ENCODE measurements around the gene JUNB. TPM values are rescaled to one million over a fixed set of nuclear protein-coding genes. Genes with fewer than 3 reads are reported as not detected.
A peak's percentile ranks its signal among the peaks of the same experiment; 100 is the strongest.
"Not testable (repeated sequence)": the region's sequence is repeated elsewhere in the genome, so short reads cannot be mapped to it uniquely, and the experiment has no call there.

JUNB gene
- total RNA-seq, 1 donor from 2014 or later: 31.3 TPM

- Mint-ChIP-seq H3K4me3 (peak overlapping the region; percentile 93), H3K36me3 (no peaks in the 10 kb centered on the region), H3K27ac (peak overlapping the region; percentile 78), H3K9me3 (no peaks in the 10 kb centered on the region), H3K4me1 (ENCODE audit: unreplicated experiment) (peaks cover 22% of the 10 kb centered on the region), H3K27me3 (peaks cover 3% of the 10 kb centered on the region)
- no peak for DNase-seq (ENCODE audit: extremely low spot score, unreplicated experiment)
- TF ChIP-seq, protein P1, sequence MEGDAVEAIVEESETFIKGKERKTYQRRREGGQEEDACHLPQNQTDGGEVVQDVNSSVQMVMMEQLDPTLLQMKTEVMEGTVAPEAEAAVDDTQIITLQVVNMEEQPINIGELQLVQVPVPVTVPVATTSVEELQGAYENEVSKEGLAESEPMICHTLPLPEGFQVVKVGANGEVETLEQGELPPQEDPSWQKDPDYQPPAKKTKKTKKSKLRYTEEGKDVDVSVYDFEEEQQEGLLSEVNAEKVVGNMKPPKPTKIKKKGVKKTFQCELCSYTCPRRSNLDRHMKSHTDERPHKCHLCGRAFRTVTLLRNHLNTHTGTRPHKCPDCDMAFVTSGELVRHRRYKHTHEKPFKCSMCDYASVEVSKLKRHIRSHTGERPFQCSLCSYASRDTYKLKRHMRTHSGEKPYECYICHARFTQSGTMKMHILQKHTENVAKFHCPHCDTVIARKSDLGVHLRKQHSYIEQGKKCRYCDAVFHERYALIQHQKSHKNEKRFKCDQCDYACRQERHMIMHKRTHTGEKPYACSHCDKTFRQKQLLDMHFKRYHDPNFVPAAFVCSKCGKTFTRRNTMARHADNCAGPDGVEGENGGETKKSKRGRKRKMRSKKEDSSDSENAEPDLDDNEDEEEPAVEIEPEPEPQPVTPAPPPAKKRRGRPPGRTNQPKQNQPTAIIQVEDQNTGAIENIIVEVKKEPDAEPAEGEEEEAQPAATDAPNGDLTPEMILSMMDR (conservative IDR thresholded peaks at IDR 0.05): no peak
Observed at GRCh38 chr19:12802267-12803106, 11.2 kb downstream of the JUNB start.

- H3K9me3 Mint-ChIP-seq: no peaks in the 10 kb centered on the region
- peaks cover 5% of the 10 kb centered on the region for H3K36me3 Mint-ChIP-seq
- no peak overlapping the region for H3K27ac Mint-ChIP-seq
- H3K4me3 Mint-ChIP-seq: no peak overlapping the region
- peaks cover 3% of the 10 kb centered on the region for H3K27me3 Mint-ChIP-seq
- DNase-seq (ENCODE audit: extremely low spot score, unreplicated experiment): no peak
- H3K4me1 Mint-ChIP-seq (ENCODE audit: unreplicated experiment): peaks cover 22% of the 10 kb centered on the region
- TF ChIP-seq, protein P1 (conservative IDR thresholded peaks at IDR 0.05): no peak
Observed at GRCh38 chr19:12804051-12804450, 12.8 kb downstream of the JUNB start.

DNA sequence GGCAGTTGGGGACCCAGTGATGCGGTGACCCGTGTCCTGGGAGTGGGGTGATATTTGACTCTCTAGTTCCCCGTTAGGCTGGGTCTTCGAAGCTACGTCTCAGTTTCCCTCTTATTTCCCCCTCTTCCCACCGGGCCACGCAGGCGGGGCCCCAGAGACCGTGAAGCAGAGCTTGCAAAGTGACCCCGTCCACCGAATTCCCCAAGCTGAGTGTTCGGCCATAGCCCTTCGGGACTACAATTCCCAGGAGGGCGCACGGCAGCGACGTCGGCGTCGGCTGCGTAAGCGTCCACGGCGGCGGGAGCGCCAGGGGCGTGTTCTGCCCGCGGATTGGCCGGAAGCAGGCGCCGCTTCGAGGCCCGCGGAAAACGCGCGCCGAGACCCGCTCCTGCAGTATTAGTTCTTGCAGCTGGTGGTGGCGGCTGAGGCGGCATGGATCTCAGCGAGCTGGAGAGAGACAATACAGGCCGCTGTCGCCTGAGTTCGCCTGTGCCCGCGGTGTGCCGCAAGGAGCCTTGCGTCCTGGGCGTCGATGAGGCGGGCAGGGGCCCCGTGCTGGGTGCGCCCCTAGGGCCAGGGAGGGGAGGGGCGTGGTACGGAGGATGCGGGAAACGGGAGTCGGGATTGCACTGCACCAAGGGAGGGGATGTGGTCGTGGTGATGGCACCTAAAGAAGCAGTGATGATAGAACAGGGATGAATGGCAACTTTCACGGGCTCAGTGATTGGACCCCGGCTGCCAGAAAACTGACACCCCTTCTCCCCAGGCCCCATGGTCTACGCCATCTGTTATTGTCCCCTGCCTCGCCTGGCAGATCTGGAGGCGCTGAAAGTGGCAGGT, 15.2 kb downstream of the JUNB start, which contains the start of gene RNASEH2A:
Gene RNASEH2A (plus strand): TSS at position 343 of the 840 bp plus-strand sequence. CDS start 90 bp downstream, at position 433.
- H3K4me3 Mint-ChIP-seq: peak within 1 kb of the TSS; percentile 96
- H3K36me3 Mint-ChIP-seq: peaks cover 5% of the 10 kb centered on the region
- H3K27me3 Mint-ChIP-seq: peaks cover 3% of the 10 kb centered on the region
- peak within 1 kb of the TSS; percentile 88 for H3K27ac Mint-ChIP-seq
- peak; percentile 92 for DNase-seq (ENCODE audit: extremely low spot score, unreplicated experiment)
- H3K4me1 Mint-ChIP-seq (ENCODE audit: unreplicated experiment): peaks cover 15% of the 10 kb centered on the region
- H3K9me3 Mint-ChIP-seq: no peaks in the 10 kb centered on the region
- TF ChIP-seq, protein P1 (conservative IDR thresholded peaks at IDR 0.05): peak; percentile 24

DNA sequence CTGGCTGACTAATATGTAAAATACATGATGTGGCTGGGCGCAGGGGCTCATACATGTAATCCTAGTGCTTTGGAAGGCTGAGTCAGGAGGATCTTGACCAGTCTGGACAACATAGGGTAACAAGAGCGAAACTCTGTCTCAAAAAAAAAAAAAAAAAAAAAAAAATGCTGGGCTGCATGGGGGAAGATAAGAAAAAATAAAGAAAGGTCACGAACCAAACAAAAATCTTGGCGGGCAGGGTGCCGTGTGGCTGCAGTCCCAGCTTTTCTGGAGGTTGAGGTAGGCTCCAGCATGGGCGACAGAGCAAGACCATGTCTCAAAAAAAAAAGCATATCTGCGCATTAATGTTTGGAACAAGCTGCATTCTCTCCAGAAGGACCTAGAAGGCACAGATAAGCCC, 23.8 kb downstream of the JUNB start:
- no peak for DNase-seq (ENCODE audit: extremely low spot score, unreplicated experiment)
- Mint-ChIP-seq H3K9me3 (no peaks in the 10 kb centered on the region), H3K4me1 (ENCODE audit: unreplicated experiment) (no peaks in the 10 kb centered on the region), H3K36me3 (no peaks in the 10 kb centered on the region), H3K27ac (no peak overlapping the region), H3K4me3 (no peak overlapping the region), H3K27me3 (no peaks in the 10 kb centered on the region)
- TF ChIP-seq, protein P1 (conservative IDR thresholded peaks at IDR 0.05): no peak

DNA sequence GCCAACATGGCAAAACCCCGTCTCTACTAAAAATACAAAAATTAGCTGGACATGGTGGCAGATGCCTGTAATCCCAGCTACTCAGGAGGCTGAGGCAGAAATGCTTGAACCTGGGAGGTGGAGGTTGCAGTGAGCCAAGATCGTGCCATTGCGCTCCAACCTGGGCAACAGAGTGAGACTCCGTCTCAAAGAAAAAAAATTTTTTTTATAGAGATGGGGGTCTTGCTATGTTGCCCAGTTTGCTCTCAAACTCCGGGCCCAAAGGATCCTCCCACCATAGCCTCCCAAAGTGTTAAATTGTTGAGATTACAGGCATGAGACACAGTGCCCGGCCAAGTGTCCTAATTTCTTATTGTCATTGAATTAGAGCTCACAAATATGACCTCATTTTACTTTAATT, 25.9 kb downstream of the JUNB start:
- H3K27ac Mint-ChIP-seq: not testable (repeated sequence)

GRCh38 chr19:12817810-12818209, 26.5 kb downstream of the JUNB start:
- H3K4me1 Mint-ChIP-seq (ENCODE audit: unreplicated experiment); H3K4me3 Mint-ChIP-seq; H3K36me3 Mint-ChIP-seq; H3K27ac Mint-ChIP-seq; DNase-seq (ENCODE audit: extremely low spot score, unreplicated experiment); H3K9me3 Mint-ChIP-seq; H3K27me3 Mint-ChIP-seq: not testable (repeated sequence)

More for the DNA sequence above, 25.9 kb downstream of the JUNB start:
- not testable (repeated sequence) for H3K27me3 Mint-ChIP-seq; H3K4me1 Mint-ChIP-seq (ENCODE audit: unreplicated experiment); H3K9me3 Mint-ChIP-seq; H3K36me3 Mint-ChIP-seq; H3K4me3 Mint-ChIP-seq; DNase-seq (ENCODE audit: extremely low spot score, unreplicated experiment)

All from type B pancreatic cell (in vitro differentiated cells).